GM15510 (cell line): Measurements from ENCODE around the gene AUTS2.

ENCODE experiments used
- POLR2A ChIP-seq: IDR thresholded peaks from 3 replicates; pipeline ENCODE4 v1.6.1; 2011; ENCODE audit warnings: borderline replicate concordance; ENCODE audit not compliant: insufficient read length; ENCODE audit errors: extremely low read depth

Gene AUTS2

DNA sequence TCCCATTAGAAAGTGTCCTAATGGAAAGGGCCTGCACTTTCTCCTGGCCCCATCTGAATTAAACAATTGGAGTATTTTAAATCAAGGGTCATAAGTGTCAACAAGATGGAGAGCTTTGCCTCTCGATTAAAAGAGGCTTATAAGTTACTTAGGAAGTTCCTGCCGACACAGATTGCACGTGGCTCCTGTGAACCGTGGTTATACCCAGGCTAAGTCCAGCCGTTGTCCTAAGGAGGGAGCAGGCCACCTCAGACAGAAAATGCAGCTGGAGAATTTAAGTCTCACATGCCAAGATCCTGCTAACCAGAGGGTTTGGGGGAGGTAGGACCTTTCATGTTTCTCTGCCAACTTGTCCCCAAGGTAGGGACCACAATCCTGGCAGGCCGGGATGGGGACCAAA is 907.2 kb downstream of the AUTS2 start:
- TF ChIP-seq POLR2A: no peak

DNA sequence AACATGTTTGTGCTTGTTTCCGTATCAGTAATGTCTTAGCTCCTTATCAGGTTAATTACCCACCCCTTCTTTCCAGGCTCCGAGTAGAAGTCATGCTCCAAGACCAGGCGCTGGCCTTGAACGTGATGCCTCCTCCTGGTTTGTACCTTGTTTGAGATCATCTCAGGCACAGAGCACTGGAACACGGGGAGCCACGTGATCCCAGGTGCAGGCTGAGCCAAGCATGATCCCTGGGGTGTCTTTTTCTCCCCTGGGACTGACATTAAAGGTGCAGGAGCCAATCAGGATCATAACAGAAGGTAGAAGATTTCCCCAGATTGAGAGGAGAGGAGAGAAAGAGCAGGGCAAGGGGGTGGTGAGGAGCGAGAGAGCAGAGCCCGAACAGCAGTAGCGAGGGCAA is 907.6 kb downstream of the AUTS2 start:
- TF ChIP-seq POLR2A: no peak

DNA sequence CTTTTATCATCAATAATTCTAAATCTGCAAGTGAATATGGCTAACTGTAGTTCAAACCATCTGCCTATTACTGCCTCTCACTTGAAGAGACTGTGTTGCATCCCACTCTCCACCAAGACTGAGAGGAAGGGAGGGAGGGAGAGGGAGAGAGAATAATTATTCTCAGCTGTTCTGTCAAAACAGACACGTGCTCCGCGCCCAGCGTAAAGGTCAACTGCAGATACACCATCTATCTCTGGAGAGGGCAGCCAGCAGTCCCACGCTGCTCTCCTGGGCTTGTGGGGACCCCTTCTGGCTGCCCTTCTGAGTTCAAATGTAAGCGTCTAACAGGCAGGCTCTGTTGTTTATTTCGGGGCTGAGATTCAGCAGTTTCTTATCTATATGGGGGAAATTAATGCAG is 908.2 kb downstream of the AUTS2 start:
- TF ChIP-seq POLR2A: no peak

DNA sequence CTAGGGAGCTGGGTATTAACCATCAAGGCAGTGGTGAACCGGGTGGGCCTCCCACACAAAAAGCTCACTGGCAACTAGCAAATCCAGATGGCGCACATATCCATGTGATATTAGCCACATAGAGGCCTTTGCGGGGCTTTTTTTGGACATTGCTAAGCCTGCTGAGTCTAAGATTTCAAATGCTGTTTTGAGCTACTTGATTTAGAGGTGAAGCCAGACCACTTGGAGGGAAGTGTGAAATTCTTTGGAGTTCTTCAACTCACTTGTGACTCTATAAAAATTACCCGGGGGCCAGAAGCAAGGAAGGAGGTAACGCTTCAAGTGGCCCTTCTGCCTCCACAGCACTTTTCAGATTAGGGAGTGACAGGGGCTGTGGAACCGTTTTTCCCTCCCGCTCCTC is 913.9 kb downstream of the AUTS2 start:
- no peak for TF ChIP-seq POLR2A

DNA sequence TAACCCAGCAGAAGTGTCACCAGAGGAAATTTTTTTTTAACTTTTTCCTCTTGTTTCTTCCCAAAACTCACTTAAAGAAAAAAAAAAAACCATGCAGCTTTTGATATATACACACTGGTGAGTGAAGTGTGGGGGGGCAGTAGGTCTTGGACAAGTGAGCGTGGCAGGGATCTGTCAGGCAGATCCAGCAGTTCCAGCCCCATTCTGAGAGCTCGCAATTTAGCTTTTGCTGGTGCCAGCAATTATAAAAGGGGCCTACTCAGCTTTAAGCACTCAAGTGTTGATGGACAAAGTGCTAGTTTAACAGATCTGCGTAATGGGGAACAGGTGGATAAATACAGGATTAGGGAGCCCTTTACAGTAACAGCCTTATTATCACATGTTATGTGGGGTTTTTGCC is 914.5 kb downstream of the AUTS2 start:
- no peak for TF ChIP-seq POLR2A

DNA sequence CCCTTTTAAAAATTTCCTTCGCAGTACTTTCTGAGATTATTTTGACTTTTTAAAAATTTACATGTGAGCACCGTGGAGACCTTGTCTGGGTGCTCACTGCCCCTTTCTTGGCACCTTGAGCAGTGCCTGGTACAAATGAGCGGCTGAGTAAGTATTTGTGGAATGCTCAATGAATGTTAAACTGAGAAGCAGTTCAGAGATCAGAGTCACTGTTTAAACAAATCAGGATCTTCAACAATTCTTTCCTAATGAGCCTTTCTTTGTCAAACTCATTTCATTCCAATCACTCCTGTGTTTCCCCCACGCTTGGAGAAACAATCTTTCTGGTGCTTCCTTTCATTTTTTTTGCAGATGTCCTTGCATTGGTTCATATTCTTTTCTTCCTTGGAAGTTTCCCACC is 922.3 kb downstream of the AUTS2 start:
- no peak for TF ChIP-seq POLR2A

DNA sequence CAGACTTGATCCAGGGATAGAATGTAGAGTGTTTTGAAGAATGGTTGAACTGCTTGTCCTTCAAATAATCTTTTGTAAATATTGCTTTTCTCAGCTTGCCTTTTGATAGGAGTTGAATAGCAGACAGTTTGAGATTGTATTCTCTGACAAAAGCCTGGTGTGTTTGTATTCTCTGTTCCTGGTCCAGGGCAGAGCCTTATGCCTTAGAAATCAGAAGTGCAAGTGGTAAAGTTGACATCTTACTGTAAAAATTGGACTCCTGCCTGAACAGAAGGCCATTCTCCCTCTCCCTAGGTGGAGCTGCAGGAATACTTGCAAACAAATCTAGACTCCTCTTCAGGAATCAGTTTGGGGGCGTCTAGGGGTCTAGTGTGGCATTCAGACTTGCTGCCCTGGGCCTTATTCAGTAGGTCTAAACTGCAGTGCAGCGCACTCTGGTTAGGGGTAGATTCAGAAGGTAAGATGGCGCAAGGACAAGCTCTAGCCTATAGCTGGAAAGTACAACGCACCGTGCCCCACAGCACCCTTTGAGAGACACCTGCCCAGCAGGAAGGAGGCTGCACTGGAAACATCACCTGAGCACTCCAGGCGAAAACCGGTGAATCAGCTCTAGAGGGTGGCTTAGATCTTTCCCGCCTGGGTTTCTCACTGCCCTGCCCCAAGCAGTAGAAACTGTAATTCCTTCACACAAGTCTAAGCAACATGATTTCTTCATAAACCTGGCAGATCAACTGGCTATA is 925.1 kb downstream of the AUTS2 start:
- TF ChIP-seq POLR2A: no peak

DNA sequence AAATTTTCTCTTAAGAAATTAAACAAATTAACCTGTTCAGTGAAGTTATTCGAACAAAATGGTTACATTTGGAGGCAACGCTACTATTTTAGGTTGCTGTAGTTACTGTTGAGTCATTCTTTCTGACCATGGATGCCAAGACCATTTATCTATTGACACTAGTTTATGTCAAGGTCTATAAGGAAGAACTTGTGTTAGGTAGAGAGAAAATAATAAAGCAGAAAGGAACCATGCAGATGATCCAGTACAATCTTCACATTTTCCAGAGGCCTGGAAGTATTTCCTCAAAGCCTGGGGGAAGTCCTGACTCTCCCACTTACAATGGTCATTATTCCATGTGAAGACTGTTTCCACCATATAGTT is 925.7 kb downstream of the AUTS2 start:
- TF ChIP-seq POLR2A: no peak

DNA sequence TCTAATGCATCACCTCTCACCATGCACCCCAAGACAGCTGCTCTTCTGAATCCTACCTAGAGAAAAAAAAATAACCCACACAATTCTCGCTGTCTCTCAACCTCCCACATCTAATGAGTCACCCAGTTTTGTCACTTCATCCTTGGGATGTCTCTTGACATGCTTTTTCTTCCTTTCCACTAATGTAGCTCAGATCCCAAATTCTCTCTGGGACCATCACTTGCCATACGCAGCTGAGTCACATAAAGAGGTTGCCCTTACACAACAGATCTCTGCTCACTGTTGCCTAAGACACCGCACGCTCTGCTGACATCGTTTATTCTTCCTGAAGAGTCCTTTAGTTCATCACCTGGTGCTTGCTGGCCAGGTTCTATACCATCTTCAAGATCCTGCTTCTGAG is 927.7 kb downstream of the AUTS2 start:
- no peak for TF ChIP-seq POLR2A

DNA sequence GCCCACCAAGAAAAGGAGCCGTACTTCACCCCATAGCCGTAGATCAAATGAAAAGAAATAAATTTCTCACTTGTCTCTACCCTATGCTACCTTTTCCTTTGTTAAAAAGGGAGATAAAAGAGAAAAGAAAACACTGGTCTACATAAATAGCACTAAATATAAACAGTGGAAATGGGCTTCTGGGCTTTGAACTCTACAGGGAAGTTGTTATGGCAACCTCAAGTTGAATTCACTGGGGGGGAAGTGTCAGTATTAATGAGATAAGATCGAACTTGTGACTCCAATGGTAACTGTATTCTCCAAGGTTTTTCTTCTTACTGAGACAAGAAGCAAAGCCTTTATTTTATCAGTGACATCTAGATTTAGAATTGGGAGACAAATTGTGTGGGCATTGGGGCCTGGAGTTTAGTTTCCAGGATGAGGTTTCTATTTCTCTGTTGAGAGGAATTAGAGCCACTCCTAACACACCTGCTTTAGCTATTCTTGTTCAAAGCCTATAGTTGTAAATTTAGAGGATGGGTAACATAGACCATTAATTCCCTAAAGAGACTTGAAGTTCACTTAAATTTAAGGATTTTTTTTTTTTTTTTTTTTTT is 929.3 kb downstream of the AUTS2 start:
- no peak for TF ChIP-seq POLR2A

DNA sequence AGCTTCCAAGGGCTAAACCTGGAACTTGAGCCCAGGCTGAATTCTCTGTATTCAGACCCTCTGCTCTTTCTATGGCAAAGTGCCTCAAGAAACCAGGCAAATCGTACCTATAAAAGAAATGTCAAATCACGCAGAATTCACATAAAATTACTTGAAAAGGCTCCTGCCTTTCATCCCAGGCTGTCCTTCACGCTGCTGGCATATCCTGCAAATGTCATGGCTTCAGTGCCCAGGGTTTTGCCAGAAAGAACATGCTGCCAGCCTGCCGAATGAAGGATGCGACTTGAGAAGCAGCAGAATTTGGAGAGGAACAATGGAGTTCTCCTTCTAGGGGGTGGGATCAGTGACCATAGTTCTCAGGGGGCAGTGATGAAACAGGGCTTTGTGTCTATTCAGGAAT is 931.2 kb downstream of the AUTS2 start:
- TF ChIP-seq POLR2A: no peak

DNA sequence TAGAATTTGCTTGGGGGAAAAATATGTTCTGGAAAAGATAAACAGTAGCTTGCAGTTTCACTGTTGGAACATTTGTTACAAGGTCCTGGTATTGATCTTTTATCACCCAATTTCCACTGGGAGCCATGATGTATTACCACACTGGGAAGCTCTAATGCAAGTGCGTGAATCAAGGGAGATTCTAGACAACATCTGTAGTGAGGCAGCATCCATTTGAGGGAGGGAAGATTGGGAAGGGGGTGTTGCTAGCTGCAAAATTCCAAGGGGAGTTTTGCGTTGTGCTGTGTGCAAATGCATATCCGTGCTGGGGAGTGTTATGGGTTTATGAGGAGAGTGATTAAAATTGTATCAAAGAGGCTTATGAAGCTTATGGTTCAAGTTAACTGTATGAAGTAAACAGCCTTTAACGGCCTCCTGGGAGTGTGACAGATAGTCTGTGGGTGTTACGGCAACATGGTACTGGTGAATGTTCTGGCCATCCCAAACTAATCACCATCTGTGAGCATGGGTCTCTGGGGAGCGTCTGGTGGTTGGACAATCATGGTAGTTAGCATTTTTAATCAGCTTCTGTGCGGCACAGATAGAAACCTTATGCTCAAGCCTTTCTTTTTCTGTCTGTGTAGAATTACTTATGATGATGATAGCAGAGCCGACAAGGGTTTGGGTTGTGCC is 931.8 kb downstream of the AUTS2 start:
- no peak for TF ChIP-seq POLR2A

DNA sequence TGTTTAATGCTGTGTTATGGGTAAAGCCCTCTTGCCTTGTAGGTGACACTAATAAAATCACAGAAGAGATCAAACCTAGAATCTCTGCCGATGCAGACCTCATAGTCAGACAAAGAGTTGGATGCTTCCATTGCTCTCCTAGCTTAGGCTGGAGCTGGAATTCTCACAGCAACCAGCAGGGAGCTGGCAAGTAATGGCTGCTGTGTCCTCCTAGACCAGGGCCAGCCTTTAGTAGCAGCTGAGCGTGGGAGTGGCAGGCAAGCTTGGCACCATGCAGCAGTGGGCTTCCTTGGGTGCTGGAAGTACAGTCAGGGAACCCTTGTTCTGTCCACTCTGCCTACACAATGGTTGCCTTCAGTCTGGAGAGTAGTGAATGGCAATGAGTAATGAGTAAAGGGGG is 935.3 kb downstream of the AUTS2 start:
- no peak for TF ChIP-seq POLR2A

DNA sequence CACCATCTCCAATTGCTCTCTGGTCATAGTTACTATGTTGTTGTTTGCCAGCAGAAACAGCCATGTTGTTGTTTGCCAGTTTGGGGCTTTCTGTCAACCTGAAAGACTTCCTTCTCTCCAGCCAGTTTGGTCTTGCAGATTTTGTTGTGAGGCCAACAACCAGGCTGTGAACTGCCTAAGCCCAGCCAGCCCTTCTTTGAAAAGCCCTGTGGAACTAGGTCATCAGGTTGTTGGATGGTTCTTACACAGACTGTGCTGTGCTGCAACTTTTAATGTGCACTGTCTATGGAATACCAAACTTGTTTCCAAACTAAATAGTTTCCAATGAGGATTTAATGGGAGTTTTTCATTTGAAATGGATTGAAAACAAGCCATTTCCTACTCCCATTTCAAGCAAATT is 940.9 kb downstream of the AUTS2 start:
- no peak for TF ChIP-seq POLR2A

DNA sequence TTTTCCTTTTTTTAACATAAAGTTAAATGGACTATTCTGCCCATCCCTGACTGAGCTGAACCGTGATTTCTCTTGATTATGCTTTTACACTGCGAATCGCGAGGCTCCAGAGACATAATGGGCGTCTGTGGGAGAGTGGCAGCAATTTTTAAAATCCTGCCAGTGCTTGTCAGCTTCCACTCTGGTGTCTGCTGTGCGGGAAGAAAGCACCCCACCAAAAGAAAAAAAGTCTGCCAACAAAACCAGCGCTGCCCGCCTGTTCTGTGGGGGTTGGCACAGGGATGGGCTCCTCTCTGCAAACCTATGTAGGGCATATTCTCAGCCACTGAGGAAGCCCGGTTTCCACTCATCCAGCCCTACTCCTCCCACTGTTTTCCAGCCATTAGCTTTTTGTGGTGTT is 941.3 kb downstream of the AUTS2 start:
- no peak for TF ChIP-seq POLR2A

DNA sequence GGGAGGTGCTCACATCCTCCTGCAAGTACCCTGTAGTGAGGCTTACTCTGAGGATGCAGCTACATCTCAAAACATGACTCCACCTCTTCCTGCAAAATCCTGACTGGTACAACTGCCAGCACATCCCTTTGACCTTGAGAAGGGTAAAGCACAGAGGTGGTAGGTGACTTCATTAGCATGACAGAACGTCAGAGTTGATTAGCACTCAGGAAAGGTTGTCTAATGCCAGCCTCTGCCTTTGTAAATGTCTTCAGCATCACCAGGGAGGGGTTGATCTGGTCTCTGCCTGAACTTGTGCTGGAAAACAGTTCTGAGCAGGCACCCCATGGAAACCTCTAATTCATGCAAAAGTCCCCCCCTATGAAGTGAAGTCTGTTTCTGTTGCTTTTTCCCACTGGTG is 942.4 kb downstream of the AUTS2 start:
- TF ChIP-seq POLR2A: no peak
